K562 (cell line): ENCODE measurements around the gene CACYBP. TPM values are rescaled to one million over a fixed set of nuclear protein-coding genes. Genes with fewer than 3 reads are reported as not detected.

Experiments used
- ADNP ChIP-seq: fragments of 200-800 bp; sonication (Bioruptor generic); IDR thresholded peaks from 2 replicates; pipeline ENCODE4 v1.6.1; 2016; ENCODE audit warnings: missing genetic modification characterization, missing compliant biosample characterization
- CBX3 ChIP-seq, 2 experiments: IDR thresholded peaks; 1 replicate in 1 of 2; 2 replicates in 1 of 2; pipeline ENCODE4 v1.6.1; 2012; ENCODE audit warnings: inconsistent platforms in 2 of 2, low read length in 2 of 2, borderline replicate concordance in 1 of 2, control low read depth in 1 of 2
- CHD4 ChIP-seq: fragments of 200-600 bp; sonication (generic); IDR thresholded peaks from 3 replicates; pipeline ENCODE4 v1.6.1; 2012; ENCODE audit warnings: low read depth, mild to moderate bottlenecking, mixed read lengths, low read length, inconsistent platforms; ENCODE audit not compliant: insufficient read depth, insufficient replicate concordance, poor library complexity, severe bottlenecking
- GATAD2B ChIP-seq: fragments of 450-650 bp; IDR thresholded peaks from 2 replicates; pipeline ENCODE4 v1.6.1; 2017; ENCODE audit warnings: mild to moderate bottlenecking, borderline replicate concordance
- MAFK ChIP-seq: IDR thresholded peaks from 2 replicates; pipeline ENCODE4 v1.6.1; 2011; ENCODE audit warnings: low read length, improper control_type of control experiment
- PHB2 ChIP-seq: fragments of 450-650 bp; IDR thresholded peaks from 2 replicates; pipeline ENCODE4 v1.6.1; 2017; ENCODE audit warnings: low read depth
- SMAD3 ChIP-seq: fragments of 450-650 bp; formaldehyde crosslinking; conservative IDR thresholded peaks from 2 replicates; pipeline ENCODE4 v1.4.0; 2020; ENCODE audit warnings: mild to moderate bottlenecking
- SMC3 ChIP-seq: conservative IDR thresholded peaks from 2 replicates; pipeline ENCODE4 v1.6.1; 2011; ENCODE audit warnings: low read depth, low read length, improper control_type of control experiment; ENCODE audit not compliant: insufficient read depth
- TRIM28 ChIP-seq: fragments of 450-650 bp; IDR thresholded peaks from 2 replicates; pipeline ENCODE4 v1.6.1; 2017
- ZKSCAN8 ChIP-seq: fragments of 200-800 bp; sonication (Bioruptor generic); IDR thresholded peaks from 2 replicates; pipeline ENCODE4 v1.6.1; 2016; ENCODE audit warnings: missing genetic modification characterization, missing compliant biosample characterization
- ZNF146 ChIP-seq: IDR thresholded peaks from one replicate; pipeline ENCODE4 v1.6.1; 2018; ENCODE audit warnings: missing compliant biosample characterization; ENCODE audit not compliant: unreplicated experiment
- ZNF766 ChIP-seq: fragments of 200-800 bp; sonication (Bioruptor generic); conservative IDR thresholded peaks from 2 replicates; pipeline ENCODE4 v1.6.1; 2016; ENCODE audit warnings: missing genetic modification characterization, missing compliant biosample characterization
- polyA plus RNA-seq, 8 experiments: library from polyadenylated mRNA; depleted of rRNA in 4 of 8; stranded (reverse) in 5 of 8; unstranded in 3 of 8; fragments of >200 nt; fragmentation: Nextera tagmentation in 2 of 8; fragmentation: Illumina TruSeq in 1 of 8; extraction: Ambion mirVana in 2 of 8; extraction: Trizol in 1 of 8; gene quantifications; 2 replicates each; pipeline versions ENCODE4 v1.2.1 to v1.2.3, GENCODE V29; 2011 to 2014; ENCODE audit warnings: inconsistent platforms in 1 of 8, missing spikeins in 1 of 8
- total RNA-seq, 7 experiments: library from RNA; depleted of rRNA in 6 of 7; stranded (reverse); fragments of >200 nt in 6 of 7; fragmentation: Illumina TruSeq in 2 of 7; extraction: Trizol in 2 of 7; gene quantifications; 2 replicates each; pipeline versions ENCODE4 v1.2.1 to v1.2.3, GENCODE V29; 2011 to 2021; ENCODE audit warnings: low replicate concordance in 1 of 7
- TF ChIP-seq, protein P1 (sequence below): fragments of 250-450 bp; sonication (Bioruptor Pico); IDR thresholded peaks from 2 replicates; pipeline ENCODE4 v1.4.0; 2020; ENCODE audit warnings: mild to moderate bottlenecking, moderate library complexity
- TF ChIP-seq, protein P2 (sequence below): sonication (generic); formaldehyde crosslinking; IDR thresholded peaks from 2 replicates; pipeline ENCODE4 v1.8.1; 2023; ENCODE audit warnings: mild to moderate bottlenecking, missing genetic modification reagents
- TF ChIP-seq, protein P3 (sequence below): fragments of 450-650 bp; IDR thresholded peaks from 2 replicates; pipeline ENCODE4 v1.6.1; 2014; ENCODE audit warnings: low read depth, mild to moderate bottlenecking, moderate library complexity, borderline replicate concordance
- TF ChIP-seq, protein P4 (sequence below): fragments of 450-650 bp; IDR thresholded peaks from 2 replicates; pipeline ENCODE4 v1.6.1; 2017; ENCODE audit warnings: antibody characterized with exemption

The CACYBP gene
- total and polyA plus RNA-seq, 9 of the 15 experiments (the other 6 are each of a cell fraction or from before 2014, with no cell fraction given) = 147 to 1,576 (median 488) TPM

DNA sequence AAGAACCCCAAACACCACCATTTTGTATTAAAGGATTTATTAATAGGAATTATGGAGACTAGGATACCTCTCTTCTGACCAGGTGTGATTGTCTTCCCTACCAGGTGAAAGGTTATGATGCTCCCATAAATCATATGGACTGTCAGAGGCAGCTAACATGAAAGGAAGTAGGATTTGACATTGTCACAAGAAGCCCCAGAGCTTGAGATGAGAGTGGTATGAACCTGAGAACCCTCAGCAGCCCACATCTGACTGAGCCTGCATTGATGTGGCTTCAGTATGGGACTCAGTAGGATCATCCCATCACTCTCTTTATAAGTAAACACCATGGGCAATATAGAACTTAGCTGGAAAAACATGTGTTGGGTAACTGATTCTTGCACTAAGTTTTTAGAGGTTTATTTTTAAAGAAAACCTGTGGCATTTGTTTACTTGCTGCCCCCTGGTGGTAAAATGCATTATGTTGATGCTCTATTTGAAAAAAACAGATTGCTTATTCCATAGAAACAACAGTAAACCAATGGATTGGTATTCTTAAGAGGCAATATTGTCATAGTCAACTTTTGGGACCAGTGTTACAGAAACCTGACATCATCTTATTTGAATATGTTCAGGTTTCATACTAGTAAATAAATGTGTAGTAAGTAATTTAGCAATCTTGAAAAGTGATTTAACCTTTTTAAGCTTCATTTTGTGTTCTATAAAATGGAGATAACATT is 16.6 kb upstream of the CACYBP start (continued):
- no peak for TF ChIP-seq SMAD3 (CRISPR knock-in tag)
- TF ChIP-seq ADNP (tag) = no peak
- peak; percentile 39; the same call in 1 of the 2 replicates for TF ChIP-seq SMC3
- TF ChIP-seq ZNF766 (CRISPR knock-in tag) = peak; percentile 100
- TF ChIP-seq, protein P1, sequence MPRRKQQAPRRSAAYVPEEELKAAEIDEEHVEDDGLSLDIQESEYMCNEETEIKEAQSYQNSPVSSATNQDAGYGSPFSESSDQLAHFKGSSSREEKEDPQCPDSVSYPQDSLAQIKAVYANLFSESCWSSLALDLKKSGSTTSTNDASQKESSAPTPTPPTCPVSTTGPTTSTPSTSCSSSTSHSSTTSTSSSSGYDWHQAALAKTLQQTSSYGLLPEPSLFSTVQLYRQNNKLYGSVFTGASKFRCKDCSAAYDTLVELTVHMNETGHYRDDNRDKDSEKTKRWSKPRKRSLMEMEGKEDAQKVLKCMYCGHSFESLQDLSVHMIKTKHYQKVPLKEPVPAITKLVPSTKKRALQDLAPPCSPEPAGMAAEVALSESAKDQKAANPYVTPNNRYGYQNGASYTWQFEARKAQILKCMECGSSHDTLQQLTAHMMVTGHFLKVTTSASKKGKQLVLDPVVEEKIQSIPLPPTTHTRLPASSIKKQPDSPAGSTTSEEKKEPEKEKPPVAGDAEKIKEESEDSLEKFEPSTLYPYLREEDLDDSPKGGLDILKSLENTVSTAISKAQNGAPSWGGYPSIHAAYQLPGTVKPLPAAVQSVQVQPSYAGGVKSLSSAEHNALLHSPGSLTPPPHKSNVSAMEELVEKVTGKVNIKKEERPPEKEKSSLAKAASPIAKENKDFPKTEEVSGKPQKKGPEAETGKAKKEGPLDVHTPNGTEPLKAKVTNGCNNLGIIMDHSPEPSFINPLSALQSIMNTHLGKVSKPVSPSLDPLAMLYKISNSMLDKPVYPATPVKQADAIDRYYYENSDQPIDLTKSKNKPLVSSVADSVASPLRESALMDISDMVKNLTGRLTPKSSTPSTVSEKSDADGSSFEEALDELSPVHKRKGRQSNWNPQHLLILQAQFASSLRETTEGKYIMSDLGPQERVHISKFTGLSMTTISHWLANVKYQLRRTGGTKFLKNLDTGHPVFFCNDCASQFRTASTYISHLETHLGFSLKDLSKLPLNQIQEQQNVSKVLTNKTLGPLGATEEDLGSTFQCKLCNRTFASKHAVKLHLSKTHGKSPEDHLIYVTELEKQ (CRISPR knock-in tag) = no peak
- TF ChIP-seq, protein P2, sequence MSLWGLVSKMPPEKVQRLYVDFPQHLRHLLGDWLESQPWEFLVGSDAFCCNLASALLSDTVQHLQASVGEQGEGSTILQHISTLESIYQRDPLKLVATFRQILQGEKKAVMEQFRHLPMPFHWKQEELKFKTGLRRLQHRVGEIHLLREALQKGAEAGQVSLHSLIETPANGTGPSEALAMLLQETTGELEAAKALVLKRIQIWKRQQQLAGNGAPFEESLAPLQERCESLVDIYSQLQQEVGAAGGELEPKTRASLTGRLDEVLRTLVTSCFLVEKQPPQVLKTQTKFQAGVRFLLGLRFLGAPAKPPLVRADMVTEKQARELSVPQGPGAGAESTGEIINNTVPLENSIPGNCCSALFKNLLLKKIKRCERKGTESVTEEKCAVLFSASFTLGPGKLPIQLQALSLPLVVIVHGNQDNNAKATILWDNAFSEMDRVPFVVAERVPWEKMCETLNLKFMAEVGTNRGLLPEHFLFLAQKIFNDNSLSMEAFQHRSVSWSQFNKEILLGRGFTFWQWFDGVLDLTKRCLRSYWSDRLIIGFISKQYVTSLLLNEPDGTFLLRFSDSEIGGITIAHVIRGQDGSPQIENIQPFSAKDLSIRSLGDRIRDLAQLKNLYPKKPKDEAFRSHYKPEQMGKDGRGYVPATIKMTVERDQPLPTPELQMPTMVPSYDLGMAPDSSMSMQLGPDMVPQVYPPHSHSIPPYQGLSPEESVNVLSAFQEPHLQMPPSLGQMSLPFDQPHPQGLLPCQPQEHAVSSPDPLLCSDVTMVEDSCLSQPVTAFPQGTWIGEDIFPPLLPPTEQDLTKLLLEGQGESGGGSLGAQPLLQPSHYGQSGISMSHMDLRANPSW = no peak
- no peak for TF ChIP-seq PHB2
- 0 out of 2 replicates have a peak, but pooled peaks have one; percentile 52 for TF ChIP-seq TRIM28
- TF ChIP-seq, protein P3, sequence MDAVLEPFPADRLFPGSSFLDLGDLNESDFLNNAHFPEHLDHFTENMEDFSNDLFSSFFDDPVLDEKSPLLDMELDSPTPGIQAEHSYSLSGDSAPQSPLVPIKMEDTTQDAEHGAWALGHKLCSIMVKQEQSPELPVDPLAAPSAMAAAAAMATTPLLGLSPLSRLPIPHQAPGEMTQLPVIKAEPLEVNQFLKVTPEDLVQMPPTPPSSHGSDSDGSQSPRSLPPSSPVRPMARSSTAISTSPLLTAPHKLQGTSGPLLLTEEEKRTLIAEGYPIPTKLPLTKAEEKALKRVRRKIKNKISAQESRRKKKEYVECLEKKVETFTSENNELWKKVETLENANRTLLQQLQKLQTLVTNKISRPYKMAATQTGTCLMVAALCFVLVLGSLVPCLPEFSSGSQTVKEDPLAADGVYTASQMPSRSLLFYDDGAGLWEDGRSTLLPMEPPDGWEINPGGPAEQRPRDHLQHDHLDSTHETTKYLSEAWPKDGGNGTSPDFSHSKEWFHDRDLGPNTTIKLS = no peak
- TF ChIP-seq, protein P4, sequence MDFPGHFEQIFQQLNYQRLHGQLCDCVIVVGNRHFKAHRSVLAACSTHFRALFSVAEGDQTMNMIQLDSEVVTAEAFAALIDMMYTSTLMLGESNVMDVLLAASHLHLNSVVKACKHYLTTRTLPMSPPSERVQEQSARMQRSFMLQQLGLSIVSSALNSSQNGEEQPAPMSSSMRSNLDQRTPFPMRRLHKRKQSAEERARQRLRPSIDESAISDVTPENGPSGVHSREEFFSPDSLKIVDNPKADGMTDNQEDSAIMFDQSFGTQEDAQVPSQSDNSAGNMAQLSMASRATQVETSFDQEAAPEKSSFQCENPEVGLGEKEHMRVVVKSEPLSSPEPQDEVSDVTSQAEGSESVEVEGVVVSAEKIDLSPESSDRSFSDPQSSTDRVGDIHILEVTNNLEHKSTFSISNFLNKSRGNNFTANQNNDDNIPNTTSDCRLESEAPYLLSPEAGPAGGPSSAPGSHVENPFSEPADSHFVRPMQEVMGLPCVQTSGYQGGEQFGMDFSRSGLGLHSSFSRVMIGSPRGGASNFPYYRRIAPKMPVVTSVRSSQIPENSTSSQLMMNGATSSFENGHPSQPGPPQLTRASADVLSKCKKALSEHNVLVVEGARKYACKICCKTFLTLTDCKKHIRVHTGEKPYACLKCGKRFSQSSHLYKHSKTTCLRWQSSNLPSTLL = no peak
- TF ChIP-seq CHD4 = no peak
- TF ChIP-seq ZNF146 = no peak
- peak in 1 of 2 experiments; percentile 56; a peak in 1 of 3 replicates for TF ChIP-seq CBX3 (IDR thresholded peaks at IDR 0.05; ENCODE audit: borderline replicate concordance in 1 of 2, low read length in 2 of 2)
- no peak for TF ChIP-seq ZKSCAN8
- TF ChIP-seq MAFK = no peak
- 0 out of 2 replicates have a peak, but pooled peaks have one; percentile 35 for TF ChIP-seq GATAD2B
